Effector memory CD8-positive, alpha-beta T cell (primary cell): ENCODE data around the gene SCT.
A peak's percentile ranks its signal among the peaks of the same experiment; 100 is the strongest.

Source experiments
- ATAC-seq: fragments of 150-1000 bp; cut with Tn5 transposase; replicated peaks from 2 replicates; pipeline ENCODE4 v1.10.0; 2021; ENCODE audit warnings: mild to moderate bottlenecking, moderate library complexity
- DNase-seq, 3 experiments: peaks; one replicate each; pipeline ENCODE4 v3.0.0; 2021
- H3K27ac Mint-ChIP-seq, 2 donors: one replicate each; pipeline ENCODE4 v1.8.0; 2022; ENCODE audit warnings: mild to moderate bottlenecking in 2 of 2, mixed read lengths in 2 of 2, moderate library complexity in 2 of 2
- H3K27me3 Mint-ChIP-seq, 2 donors: one replicate each; pipeline ENCODE4 v1.8.0; 2022; ENCODE audit warnings: mixed read lengths in 2 of 2
- H3K36me3 Mint-ChIP-seq: one replicate; pipeline ENCODE4 v1.8.0; 2022; ENCODE audit warnings: mild to moderate bottlenecking, moderate library complexity, mixed read lengths; ENCODE audit not compliant: insufficient read depth
- H3K4me1 Mint-ChIP-seq, 2 donors: one replicate each; pipeline ENCODE4 v1.8.0; 2022; ENCODE audit warnings: low read depth in 2 of 2, mixed read lengths in 2 of 2
- H3K4me3 Mint-ChIP-seq, 2 donors: one replicate each; pipeline ENCODE4 v1.8.0; 2022; ENCODE audit warnings: mild to moderate bottlenecking in 2 of 2, mixed read lengths in 2 of 2, moderate library complexity in 2 of 2
- H3K9me3 Mint-ChIP-seq, 2 donors: one replicate each; pipeline ENCODE4 v1.8.0; 2022; ENCODE audit warnings: mixed read lengths in 2 of 2

Gene SCT

GRCh38 chr11:587978-588380 is 39.0 kb downstream of the SCT start:
- H3K4me3 Mint-ChIP-seq, result peak overlapping the region; percentile 70 to 71
- H3K27me3 Mint-ChIP-seq, result no peaks in the 10 kb centered on the region
- ATAC-seq, result peak; percentile 93
- peaks cover 16 to 29% of the 10 kb centered on the region in 2 donors for H3K4me1 Mint-ChIP-seq
- DNase-seq, result peak; percentile 54 to 61 (median 60)
- peak overlapping the region; percentile 99 for H3K27ac Mint-ChIP-seq
- no peaks in the 10 kb centered on the region for H3K9me3 Mint-ChIP-seq
- H3K36me3 Mint-ChIP-seq, result peaks cover 82% of the 10 kb centered on the region

DNA sequence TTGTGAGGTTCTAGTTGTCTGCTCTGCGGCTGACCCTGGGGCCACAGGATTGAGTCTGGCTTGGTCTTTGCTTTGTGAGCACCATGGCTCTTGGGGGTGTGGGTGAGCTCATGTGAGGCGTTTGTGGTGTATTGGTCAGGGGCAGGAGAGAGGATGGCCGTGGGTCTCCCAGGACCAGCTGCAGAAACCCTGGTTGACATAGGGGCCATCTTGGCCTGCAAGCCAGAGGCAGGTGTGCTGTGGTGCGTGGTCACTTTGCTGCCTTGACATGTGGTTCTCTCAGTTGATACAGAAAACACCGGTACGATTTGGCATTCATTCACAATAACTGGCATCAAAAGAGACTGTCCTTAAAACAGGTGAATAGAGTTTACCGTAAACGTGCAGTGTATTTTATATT is 39.4 kb downstream of the SCT start:
- peaks cover 82% of the 10 kb centered on the region for H3K36me3 Mint-ChIP-seq
- peak overlapping the region; percentile 99 for H3K27ac Mint-ChIP-seq
- peaks cover 16 to 29% of the 10 kb centered on the region in 2 donors for H3K4me1 Mint-ChIP-seq
- H3K27me3 Mint-ChIP-seq, result no peaks in the 10 kb centered on the region
- no peaks in the 10 kb centered on the region for H3K9me3 Mint-ChIP-seq
- ATAC-seq, result peak; percentile 9
- no peak for DNase-seq
- H3K4me3 Mint-ChIP-seq, result peak overlapping the region; percentile 70 to 71

DNA sequence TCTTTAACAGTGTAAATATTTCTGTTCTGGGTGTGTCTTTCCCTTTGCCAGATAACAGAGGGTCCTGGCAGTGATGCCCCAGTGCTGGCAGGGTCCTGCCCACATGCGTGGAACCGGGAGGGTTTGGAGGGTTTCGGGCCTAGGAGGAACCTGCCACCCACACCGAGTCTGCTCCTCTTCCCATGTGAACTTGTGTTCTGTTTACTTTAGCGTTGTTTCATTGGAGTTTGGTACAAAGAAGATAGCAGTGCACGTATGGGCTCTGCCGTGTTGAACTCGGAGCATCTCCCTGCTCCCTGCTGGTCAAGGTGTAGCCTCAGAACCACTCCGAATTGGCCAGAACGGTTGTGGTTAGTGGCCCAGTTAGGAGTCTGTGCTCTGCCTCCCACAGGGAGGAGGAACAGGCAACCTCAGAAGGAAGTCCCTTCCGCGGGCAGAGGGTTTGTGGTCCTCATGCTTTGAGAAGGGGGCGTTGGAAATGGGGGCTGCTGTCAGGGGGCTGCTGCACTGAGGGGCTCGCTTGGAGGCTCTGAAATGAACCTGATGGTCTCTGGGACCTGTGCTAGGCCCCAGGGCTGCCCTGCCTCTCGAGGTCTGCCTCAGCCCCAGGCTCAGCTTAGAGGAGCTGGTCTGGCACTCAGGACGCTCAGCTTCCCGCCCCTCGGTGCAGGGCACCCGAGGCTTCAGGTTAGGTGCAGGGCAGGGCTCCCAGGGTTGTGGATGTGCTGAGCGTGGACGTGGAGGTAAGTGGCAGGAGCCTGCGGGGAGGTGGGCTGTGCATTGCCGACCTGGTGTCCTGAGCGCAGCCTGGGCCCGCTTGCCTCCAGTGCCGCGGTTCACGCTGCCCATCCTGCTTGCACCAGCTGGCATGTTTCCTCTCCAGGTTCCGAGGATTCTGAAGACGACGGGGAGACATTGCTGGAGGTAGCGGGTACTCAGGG is 40.3 kb downstream of the SCT start:
- no peaks in the 10 kb centered on the region for H3K9me3 Mint-ChIP-seq
- H3K4me3 Mint-ChIP-seq, result peak overlapping the region in 1 of 2 donors; percentile 49
- ATAC-seq, result no peak
- no peak for DNase-seq
- H3K4me1 Mint-ChIP-seq, result peaks cover 17 to 29% of the 10 kb centered on the region in 2 donors
- peaks cover 82% of the 10 kb centered on the region for H3K36me3 Mint-ChIP-seq
- no peaks in the 10 kb centered on the region for H3K27me3 Mint-ChIP-seq
- peak overlapping the region; percentile 99 for H3K27ac Mint-ChIP-seq

DNA sequence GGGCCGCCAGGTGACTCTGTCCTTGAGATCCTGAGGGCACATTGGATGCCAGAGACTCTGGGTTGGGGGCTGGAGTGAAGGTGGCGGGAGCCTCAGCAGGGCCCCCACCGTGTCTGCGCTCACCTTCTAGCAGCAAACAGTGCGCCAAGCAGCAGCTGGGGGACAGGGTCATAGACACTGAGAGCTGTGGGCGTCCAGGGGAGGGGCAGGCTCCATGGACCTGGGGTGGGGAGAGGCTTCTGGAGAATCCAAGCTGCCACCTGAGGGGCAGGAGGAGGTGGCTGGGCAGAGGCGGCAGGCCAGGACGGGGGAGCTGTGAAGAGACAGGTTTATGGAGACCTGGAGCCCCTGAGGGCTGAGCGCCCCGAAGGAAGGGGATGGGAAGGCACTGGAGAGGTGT is 42.7 kb downstream of the SCT start:
- H3K4me1 Mint-ChIP-seq, result peaks cover 29 to 41% of the 10 kb centered on the region in 2 donors
- peak overlapping the region; percentile 49 to 69 for H3K27ac Mint-ChIP-seq
- DNase-seq (no peak), ATAC-seq (no peak)
- H3K27me3 Mint-ChIP-seq, result no peaks in the 10 kb centered on the region
- no peak overlapping the region for H3K4me3 Mint-ChIP-seq
- H3K9me3 Mint-ChIP-seq, result no peaks in the 10 kb centered on the region
- H3K36me3 Mint-ChIP-seq, result peaks cover 75% of the 10 kb centered on the region

GRCh38 chr11:581752-582151 is 45.2 kb downstream of the SCT start:
- Mint-ChIP-seq H3K36me3 (peaks cover 56% of the 10 kb centered on the region), H3K4me1 (peaks cover 30 to 50% of the 10 kb centered on the region in 2 donors), H3K9me3 (no peaks in the 10 kb centered on the region), H3K27me3 (no peaks in the 10 kb centered on the region), H3K27ac (no peak overlapping the region), H3K4me3 (no peak overlapping the region)
- ATAC-seq (no peak), DNase-seq (no peak)

- Mint-ChIP-seq H3K27me3 (no peaks in the 10 kb centered on the region), H3K4me1 (peaks cover 29 to 47% of the 10 kb centered on the region in 2 donors), H3K27ac (no peak overlapping the region), H3K9me3 (no peaks in the 10 kb centered on the region), H3K4me3 (peak overlapping the region in 1 of 2 donors; percentile 54), H3K36me3 (peaks cover 53% of the 10 kb centered on the region)
- DNase-seq, result no peak
- no peak for ATAC-seq
These were observed 45.6 kb downstream of the SCT start for GRCh38 chr11:581342-581741.

DNA sequence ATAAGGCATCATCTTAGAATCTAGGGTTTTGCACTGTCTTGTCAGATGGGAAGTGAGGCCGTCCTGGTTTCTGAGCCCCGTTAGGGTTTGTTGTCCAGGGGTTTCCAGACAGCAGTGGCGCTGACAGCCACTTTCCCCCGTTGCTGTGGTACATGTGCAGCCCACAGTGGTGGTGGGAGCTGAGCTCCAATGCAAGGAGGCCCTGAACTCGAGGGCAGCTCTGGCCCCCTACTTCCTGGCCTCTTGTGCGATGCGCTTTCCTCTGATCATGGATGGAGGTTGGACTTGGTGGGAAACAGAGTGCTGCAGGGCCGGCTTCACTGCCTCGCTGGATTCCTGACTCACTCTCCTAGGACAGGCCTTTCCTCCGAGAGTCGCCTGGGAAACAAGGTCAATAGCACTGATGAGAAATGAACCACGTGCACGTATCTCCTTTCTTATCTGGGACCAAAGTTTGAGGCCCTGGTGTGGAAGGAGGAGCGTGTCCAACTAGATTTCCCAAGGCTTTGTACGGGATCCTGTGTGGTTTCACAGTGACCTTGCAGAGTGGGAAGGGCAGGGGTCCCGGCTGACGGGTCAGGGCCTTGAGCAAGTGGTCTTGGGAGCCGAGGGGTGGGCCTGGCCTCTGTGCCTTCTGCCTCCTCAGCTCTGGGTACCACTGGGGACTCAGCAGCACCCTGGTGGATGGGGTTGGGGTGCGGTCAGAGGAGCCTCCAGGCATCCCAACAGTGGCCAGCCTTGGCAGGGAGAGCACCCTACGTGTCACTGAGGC is 47.0 kb downstream of the SCT start:
- H3K4me1 Mint-ChIP-seq, result peaks cover 27 to 47% of the 10 kb centered on the region in 2 donors
- H3K27ac Mint-ChIP-seq, result peak overlapping the region in 1 of 2 donors; percentile 84
- peak overlapping the region; percentile 10 to 38 for H3K4me3 Mint-ChIP-seq
- no peaks in the 10 kb centered on the region for H3K9me3 Mint-ChIP-seq
- no peak for DNase-seq
- peaks cover 0 to 5% of the 10 kb centered on the region in 2 donors for H3K27me3 Mint-ChIP-seq
- ATAC-seq, result no peak
- peaks cover 55% of the 10 kb centered on the region for H3K36me3 Mint-ChIP-seq

GRCh38 chr11:578276-579035 is 48.5 kb downstream of the SCT start:
- no peak for ATAC-seq
- DNase-seq, result no peak
- Mint-ChIP-seq H3K27me3 (peaks cover 0 to 16% of the 10 kb centered on the region in 2 donors), H3K9me3 (no peaks in the 10 kb centered on the region), H3K4me3 (peak overlapping the region; percentile 80 to 82), H3K4me1 (peaks cover 33 to 50% of the 10 kb centered on the region in 2 donors), H3K27ac (peak overlapping the region; percentile 64 to 84), H3K36me3 (peaks cover 42% of the 10 kb centered on the region)

DNA sequence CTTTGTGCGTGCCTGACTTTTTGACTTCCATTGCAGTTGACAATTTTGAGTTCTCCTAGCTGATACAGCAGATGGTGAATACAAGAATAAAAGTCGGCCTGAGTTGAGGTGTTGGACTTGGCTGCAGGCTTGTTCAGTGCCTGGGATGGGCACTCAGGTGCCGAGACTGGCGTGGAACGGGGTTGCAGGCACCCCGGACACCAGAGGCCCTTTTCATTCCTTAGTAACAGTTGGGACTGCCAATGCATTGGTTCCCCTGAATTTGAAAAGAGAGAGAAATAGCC is 49.4 kb downstream of the SCT start:
- DNase-seq, result no peak
- Mint-ChIP-seq H3K4me1 (peaks cover 33 to 50% of the 10 kb centered on the region in 2 donors), H3K27me3 (peaks cover 0 to 16% of the 10 kb centered on the region in 2 donors), H3K27ac (peak overlapping the region in 1 of 2 donors; percentile 86), H3K36me3 (peaks cover 33% of the 10 kb centered on the region), H3K4me3 (peak overlapping the region; percentile 80 to 82), H3K9me3 (no peaks in the 10 kb centered on the region)
- ATAC-seq, result no peak

GRCh38 chr11:576811-577610 is 50.0 kb downstream of the SCT start:
- Mint-ChIP-seq H3K36me3 (peaks cover 27% of the 10 kb centered on the region), H3K4me1 (peaks cover 33 to 50% of the 10 kb centered on the region in 2 donors), H3K27me3 (peaks cover 0 to 16% of the 10 kb centered on the region in 2 donors), H3K4me3 (peak overlapping the region; percentile 80 to 82), H3K27ac (peak overlapping the region in 1 of 2 donors; percentile 86), H3K9me3 (no peaks in the 10 kb centered on the region)
- DNase-seq (no peak), ATAC-seq (no peak)
